Bronchial epithelial cell (primary cell): ENCODE measurements around the gene ABCD4. TPM values are rescaled to one million over a fixed set of nuclear protein-coding genes. Genes with fewer than 3 reads are reported as not detected.

ENCODE experiments used
- DNase-seq: peaks from one replicate; pipeline ENCODE4 v3.0.0-alpha.2; 2010; ENCODE audit warnings: low read depth
- FAIRE-seq: peaks from 2 replicates; lab custom pipeline; 2011; peaks lifted over from hg19 to GRCh38; lab: Jason Lieb, UNC
- H3K27me3 ChIP-seq: 2 replicates; pipeline ENCODE4 v1.5.1; 2011; ENCODE audit warnings: low read length; ENCODE audit not compliant: control insufficient read depth, insufficient read depth
- H3K36me3 ChIP-seq: 2 replicates; pipeline ENCODE4 v1.5.1; 2011; ENCODE audit warnings: low read length; ENCODE audit not compliant: control insufficient read depth, insufficient read depth
- H3K4me3 ChIP-seq: 2 replicates; pipeline ENCODE4 v1.5.1; 2011; ENCODE audit warnings: mild to moderate bottlenecking, low read depth, low read length, control low read depth
- CTCF ChIP-seq: IDR thresholded peaks from 2 replicates; pipeline ENCODE4 v1.5.1; 2011; ENCODE audit warnings: mild to moderate bottlenecking, moderate library complexity, low read length, control low read depth, inconsistent platforms; ENCODE audit not compliant: insufficient read depth, severe bottlenecking
- total RNA-seq: library from RNA; depleted of rRNA; stranded (reverse); fragments of >200 nt; gene quantifications from 2 replicates; pipeline ENCODE4 v1.2.1, GENCODE V29; 2014

ABCD4 gene
- total RNA-seq, 1 donor from 2014 or later: 13.2 TPM

- H3K4me3 ChIP-seq: peak overlapping the region; percentile 45
- no peaks in the 10 kb centered on the region for H3K36me3 ChIP-seq
- DNase-seq (no peak), FAIRE-seq (no peak)
- H3K27me3 ChIP-seq: peaks cover 10% of the 10 kb centered on the region
- TF ChIP-seq CTCF: no peak
Measured at GRCh38 chr14:74257941-74258763, 44.6 kb downstream of the ABCD4 start.

GRCh38 chr14:74257078-74257940 lies 45.4 kb downstream of the ABCD4 start:
- DNase-seq (no peak), FAIRE-seq (no peak)
- Histone ChIP-seq H3K36me3 (no peaks in the 10 kb centered on the region), H3K4me3 (peak overlapping the region; percentile 45), H3K27me3 (peaks cover 10% of the 10 kb centered on the region)
- TF ChIP-seq CTCF: peak; percentile 78

GRCh38 chr14:74255281-74255680 lies 47.5 kb downstream of the ABCD4 start:
- H3K36me3 ChIP-seq: no peaks in the 10 kb centered on the region
- DNase-seq (no peak), FAIRE-seq (no peak)
- H3K27me3 ChIP-seq: peaks cover 10% of the 10 kb centered on the region
- no peak overlapping the region for H3K4me3 ChIP-seq
- TF ChIP-seq CTCF: no peak

- H3K4me3 ChIP-seq: no peak overlapping the region
- H3K36me3 ChIP-seq: no peaks in the 10 kb centered on the region
- FAIRE-seq (no peak), DNase-seq (no peak)
- peaks cover 10% of the 10 kb centered on the region for H3K27me3 ChIP-seq
- TF ChIP-seq CTCF: no peak
Measured at GRCh38 chr14:74249433-74250375, 53.0 kb downstream of the ABCD4 start.

- H3K36me3 ChIP-seq: no peaks in the 10 kb centered on the region
- FAIRE-seq (no peak), DNase-seq (no peak)
- H3K27me3 ChIP-seq: peaks cover 21% of the 10 kb centered on the region
- no peak overlapping the region for H3K4me3 ChIP-seq
- TF ChIP-seq CTCF: no peak
Measured at GRCh38 chr14:74248017-74248416, 54.7 kb downstream of the ABCD4 start.
